Activated T-helper 17 cell treated with anti-CD3 and anti-CD28 coated beads, Interleukin-2, amount 50 U/mL, for 72 hours (primary cell): ENCODE results near the gene DGKH. TPM values are rescaled to one million over a fixed set of nuclear protein-coding genes. Genes with fewer than 3 reads are reported as not detected.

Experiments used
- ATAC-seq: fragments of 150-1000 bp; cut with Tn5 transposase; replicated peaks from 2 replicates; pipeline ENCODE4 v1.10.0; 2021; ENCODE audit warnings: mild to moderate bottlenecking, moderate library complexity
- H3K27ac Mint-ChIP-seq: one replicate; pipeline ENCODE4 v1.8.0; 2022; ENCODE audit warnings: mixed read lengths
- H3K27me3 Mint-ChIP-seq: one replicate; pipeline ENCODE4 v1.8.0; 2022; ENCODE audit warnings: mixed read lengths
- H3K36me3 Mint-ChIP-seq: one replicate; pipeline ENCODE4 v1.8.0; 2022; ENCODE audit warnings: low read depth, mild to moderate bottlenecking, mixed read lengths
- H3K4me1 Mint-ChIP-seq: one replicate; pipeline ENCODE4 v1.8.0; 2022; ENCODE audit warnings: mixed read lengths
- H3K4me3 Mint-ChIP-seq: one replicate; pipeline ENCODE4 v1.8.0; 2022; ENCODE audit warnings: mild to moderate bottlenecking, mixed read lengths
- H3K9me3 Mint-ChIP-seq: one replicate; pipeline ENCODE4 v1.8.0; 2022; ENCODE audit warnings: mixed read lengths
- total RNA-seq, 2 donors: library from RNA; stranded (reverse); gene quantifications; one replicate each; pipeline ENCODE4 v1.2.3, GENCODE V29; 2022

DGKH gene
- 10 to 100 TPM; 16.6 to 17.5 TPM for total RNA-seq

- no peaks in the 10 kb centered on the region for H3K36me3 Mint-ChIP-seq
- peak within 1 kb of the TSS; percentile 73 for H3K27ac Mint-ChIP-seq
- peak within 1 kb of the TSS; percentile 90 for H3K4me3 Mint-ChIP-seq
- no peaks in the 10 kb centered on the region for H3K9me3 Mint-ChIP-seq
- H3K27me3 Mint-ChIP-seq: no peaks in the 10 kb centered on the region
- H3K4me1 Mint-ChIP-seq: peaks cover 6% of the 10 kb centered on the region
- ATAC-seq: peak; percentile 43
Measured at GRCh38 chr13:42048342-42048683, at the start of gene DGKH. Gene DGKH (plus strand): TSS chr13:42048648. CDS start chr13:42048774, 126 bp downstream.

DNA sequence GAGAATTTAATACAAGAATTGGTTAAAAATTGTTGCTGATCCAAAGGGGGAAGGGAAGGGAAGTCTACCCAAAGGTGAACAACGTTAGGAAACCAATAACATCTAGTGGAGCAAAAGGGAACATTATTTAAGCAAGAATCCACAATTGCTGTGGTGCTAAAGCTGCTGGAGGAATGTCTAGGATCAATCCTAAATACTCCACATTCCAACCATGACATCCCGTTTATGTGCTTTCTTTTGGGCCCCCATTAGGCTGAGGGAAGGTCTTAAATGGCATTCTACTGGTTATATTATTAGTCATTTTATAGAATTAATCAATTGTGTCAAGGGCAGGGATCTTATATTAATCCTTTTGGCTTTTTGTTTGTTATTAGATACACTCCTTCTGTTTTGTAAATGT, 47.6 kb upstream of the DGKH start:
- Mint-ChIP-seq H3K4me1 (no peaks in the 10 kb centered on the region), H3K4me3 (no peak overlapping the region), H3K9me3 (no peaks in the 10 kb centered on the region), H3K36me3 (no peaks in the 10 kb centered on the region), H3K27me3 (peaks cover 5% of the 10 kb centered on the region), H3K27ac (no peak overlapping the region)
- ATAC-seq: no peak

DNA sequence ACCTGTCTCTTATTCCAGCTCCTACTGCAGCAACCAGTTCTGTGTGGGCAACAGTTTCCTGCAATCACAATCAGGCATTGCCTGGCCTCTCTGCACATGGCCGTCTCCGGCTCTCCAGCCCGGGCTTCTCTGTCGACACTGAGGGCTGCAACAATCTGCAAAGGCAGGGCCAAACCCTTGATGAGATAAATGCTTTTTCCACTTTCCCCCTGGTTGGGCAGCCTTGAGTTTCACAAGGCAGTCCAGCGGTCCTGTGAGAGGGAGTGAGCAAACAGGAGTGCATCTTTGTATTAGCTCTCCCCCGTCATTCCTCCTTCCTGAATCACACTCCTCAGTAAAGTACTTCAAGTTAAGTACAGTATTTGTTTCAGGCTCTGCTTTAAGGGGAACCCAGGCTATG, 46.9 kb upstream of the DGKH start:
- Mint-ChIP-seq H3K4me1 (no peaks in the 10 kb centered on the region), H3K27me3 (peaks cover 5% of the 10 kb centered on the region), H3K36me3 (no peaks in the 10 kb centered on the region), H3K27ac (no peak overlapping the region), H3K9me3 (no peaks in the 10 kb centered on the region), H3K4me3 (no peak overlapping the region)
- ATAC-seq: no peak

DNA sequence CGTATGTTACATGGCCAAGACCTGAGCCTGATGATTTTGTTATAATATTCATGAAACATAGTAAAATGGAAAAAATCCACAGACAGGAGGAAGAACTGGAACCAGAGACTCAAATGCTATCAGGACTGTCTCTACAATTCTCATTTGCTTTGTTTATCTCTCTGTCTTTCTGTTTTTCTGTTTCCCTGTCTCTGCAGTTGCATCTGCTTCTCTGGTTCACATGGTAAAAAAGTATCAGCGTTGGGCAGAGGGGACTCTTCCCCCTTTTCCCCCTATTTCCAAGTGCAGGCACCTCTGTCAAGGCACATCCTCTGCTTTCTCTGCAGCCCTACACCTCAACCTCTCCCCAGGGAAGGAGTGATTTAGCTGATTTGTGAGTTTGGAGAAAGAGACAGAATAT, 46.4 kb upstream of the DGKH start:
- Mint-ChIP-seq H3K4me1 (no peaks in the 10 kb centered on the region), H3K36me3 (no peaks in the 10 kb centered on the region), H3K27ac (no peak overlapping the region), H3K9me3 (no peaks in the 10 kb centered on the region), H3K4me3 (no peak overlapping the region), H3K27me3 (peaks cover 5% of the 10 kb centered on the region)
- ATAC-seq: no peak

DNA sequence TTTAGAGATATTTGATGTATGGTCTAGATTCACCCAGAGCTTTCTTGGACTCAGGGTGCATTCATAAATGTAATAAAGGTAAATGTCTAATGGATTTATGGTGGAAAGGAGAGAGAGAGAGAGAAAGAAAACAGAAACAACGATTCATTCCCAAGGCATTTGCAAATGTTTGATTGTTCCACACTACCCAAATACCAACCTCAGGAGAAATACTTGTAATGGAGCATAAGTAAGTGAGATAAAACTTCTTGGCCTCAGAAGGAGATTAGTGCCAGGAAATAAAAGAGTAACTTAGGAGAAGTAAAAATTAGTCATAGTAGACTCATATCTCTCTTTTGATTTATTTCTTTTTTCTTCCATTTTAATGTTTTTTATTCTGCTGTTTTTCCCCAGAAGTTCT, 40.6 kb upstream of the DGKH start:
- Mint-ChIP-seq H3K4me3 (no peak overlapping the region), H3K4me1 (no peaks in the 10 kb centered on the region), H3K27ac (no peak overlapping the region), H3K9me3 (no peaks in the 10 kb centered on the region), H3K36me3 (no peaks in the 10 kb centered on the region), H3K27me3 (no peaks in the 10 kb centered on the region)
- no peak for ATAC-seq

DNA sequence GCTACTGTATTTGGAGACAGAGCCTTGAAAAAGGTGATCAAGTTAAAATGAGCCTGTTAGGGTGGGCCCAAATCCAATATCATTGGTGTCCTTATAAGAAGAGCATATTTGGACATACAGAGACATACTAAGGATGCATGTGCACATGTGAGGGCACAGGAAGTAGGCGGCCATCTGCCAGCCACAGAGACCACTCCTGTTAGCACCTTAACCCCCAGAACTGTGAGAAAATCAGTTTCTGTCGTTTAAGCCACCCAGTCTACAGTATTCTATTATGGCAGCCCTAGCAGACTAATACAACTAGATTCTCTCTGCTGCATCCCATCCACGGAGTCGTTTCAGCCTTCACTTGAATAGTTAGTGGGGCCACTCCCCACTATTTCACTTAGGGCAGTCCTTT, 39.4 kb upstream of the DGKH start:
- no peak for ATAC-seq
- no peaks in the 10 kb centered on the region for H3K27me3 Mint-ChIP-seq
- H3K4me3 Mint-ChIP-seq: no peak overlapping the region
- no peak overlapping the region for H3K27ac Mint-ChIP-seq
- H3K36me3 Mint-ChIP-seq: no peaks in the 10 kb centered on the region
- no peaks in the 10 kb centered on the region for H3K4me1 Mint-ChIP-seq
- H3K9me3 Mint-ChIP-seq: no peaks in the 10 kb centered on the region

DNA sequence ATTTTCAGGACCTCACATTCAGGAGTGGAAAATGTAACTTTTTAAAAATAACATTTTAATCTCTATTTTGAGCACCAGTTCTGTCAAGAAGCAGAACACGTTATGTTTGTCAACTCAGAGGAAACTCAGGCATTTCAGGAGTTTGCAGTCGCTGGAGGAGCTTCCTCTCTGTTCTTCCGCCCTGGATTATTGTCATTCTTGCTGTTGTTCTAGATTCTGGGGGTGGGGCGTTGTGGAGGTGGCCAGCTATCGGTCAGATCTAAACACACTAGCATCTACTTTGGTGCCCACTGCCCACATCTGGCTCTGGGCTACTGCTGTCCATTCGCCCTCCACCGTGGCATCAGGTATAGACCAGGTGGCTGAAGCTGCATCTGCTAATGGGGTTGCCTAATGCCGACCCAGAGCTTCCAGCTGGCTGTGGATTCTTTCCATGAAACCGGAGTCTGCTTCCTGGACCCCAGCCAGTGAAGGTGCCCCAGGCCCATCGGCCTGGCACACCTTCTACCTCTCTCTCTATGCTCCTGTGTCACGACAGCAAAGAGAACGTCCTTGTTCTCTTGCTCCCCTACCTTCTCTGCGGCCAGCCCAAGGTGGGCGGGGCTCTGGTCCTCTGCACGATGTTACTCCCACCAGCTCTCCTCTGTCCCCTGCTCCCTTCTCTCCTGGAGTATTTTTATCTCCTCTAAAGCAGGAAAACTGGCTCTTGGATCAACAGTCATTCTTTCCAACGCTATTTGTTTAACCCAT, 36.7 kb upstream of the DGKH start:
- Mint-ChIP-seq H3K27me3 (peaks cover 11% of the 10 kb centered on the region), H3K27ac (no peak overlapping the region), H3K4me3 (no peak overlapping the region), H3K9me3 (no peaks in the 10 kb centered on the region), H3K36me3 (no peaks in the 10 kb centered on the region), H3K4me1 (no peaks in the 10 kb centered on the region)
- ATAC-seq: no peak

DNA sequence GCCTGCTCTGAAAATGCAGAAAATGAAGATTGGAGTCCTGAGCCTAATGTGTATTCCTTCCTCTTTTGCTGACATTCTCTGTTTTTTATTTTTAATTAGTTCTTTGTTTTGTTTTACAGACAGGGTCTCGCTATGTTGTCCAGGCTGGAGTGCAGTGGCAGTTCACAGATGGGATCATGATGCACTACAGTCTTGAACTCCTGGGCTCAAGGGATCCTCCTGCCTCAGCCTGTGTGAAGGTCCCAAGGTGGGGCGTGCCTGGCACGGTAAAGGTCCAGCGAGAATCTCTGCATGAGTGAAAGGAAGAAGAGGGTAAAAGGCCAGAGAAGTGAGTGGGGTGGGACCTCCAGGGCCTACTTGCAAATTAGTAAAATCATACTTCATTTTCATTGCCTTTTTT, 34.3 kb upstream of the DGKH start:
- no peaks in the 10 kb centered on the region for H3K9me3 Mint-ChIP-seq
- H3K36me3 Mint-ChIP-seq: no peaks in the 10 kb centered on the region
- H3K4me3 Mint-ChIP-seq: no peak overlapping the region
- no peak for ATAC-seq
- no peak overlapping the region for H3K27ac Mint-ChIP-seq
- peaks cover 21% of the 10 kb centered on the region for H3K27me3 Mint-ChIP-seq
- H3K4me1 Mint-ChIP-seq: no peaks in the 10 kb centered on the region

DNA sequence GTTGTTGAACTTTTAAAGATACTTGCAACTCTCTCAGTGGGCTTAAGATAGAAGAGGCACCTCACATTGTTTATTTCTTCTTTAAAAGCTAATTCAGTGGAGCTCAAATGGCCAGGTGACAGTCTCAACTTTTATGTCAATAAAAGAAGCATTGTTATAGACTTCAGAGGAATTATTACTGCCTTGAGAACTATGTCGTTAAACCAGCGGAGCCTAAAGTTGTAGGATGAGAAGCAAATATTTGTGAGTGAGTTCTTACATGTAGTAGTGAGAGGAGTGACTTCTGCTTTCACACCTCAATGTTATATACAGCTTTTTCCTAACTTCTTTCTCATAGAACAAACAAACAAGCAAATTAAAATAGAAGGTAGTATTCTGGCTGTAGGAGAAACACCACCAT, 31.2 kb upstream of the DGKH start:
- Mint-ChIP-seq H3K27me3 (peaks cover 21% of the 10 kb centered on the region), H3K4me3 (no peak overlapping the region)

GRCh38 chr13:42021851-42022250, 26.6 kb upstream of the DGKH start:
- Mint-ChIP-seq H3K4me3 (no peak overlapping the region), H3K9me3 (no peaks in the 10 kb centered on the region), H3K27me3 (peaks cover 12% of the 10 kb centered on the region), H3K27ac (no peak overlapping the region), H3K36me3 (no peaks in the 10 kb centered on the region), H3K4me1 (no peaks in the 10 kb centered on the region)
- no peak for ATAC-seq

More for the DNA sequence above, 31.2 kb upstream of the DGKH start:
- ATAC-seq: no peak
- H3K4me1 Mint-ChIP-seq: no peaks in the 10 kb centered on the region
- H3K27ac Mint-ChIP-seq: no peak overlapping the region
- H3K9me3 Mint-ChIP-seq: no peaks in the 10 kb centered on the region
- H3K36me3 Mint-ChIP-seq: no peaks in the 10 kb centered on the region

DNA sequence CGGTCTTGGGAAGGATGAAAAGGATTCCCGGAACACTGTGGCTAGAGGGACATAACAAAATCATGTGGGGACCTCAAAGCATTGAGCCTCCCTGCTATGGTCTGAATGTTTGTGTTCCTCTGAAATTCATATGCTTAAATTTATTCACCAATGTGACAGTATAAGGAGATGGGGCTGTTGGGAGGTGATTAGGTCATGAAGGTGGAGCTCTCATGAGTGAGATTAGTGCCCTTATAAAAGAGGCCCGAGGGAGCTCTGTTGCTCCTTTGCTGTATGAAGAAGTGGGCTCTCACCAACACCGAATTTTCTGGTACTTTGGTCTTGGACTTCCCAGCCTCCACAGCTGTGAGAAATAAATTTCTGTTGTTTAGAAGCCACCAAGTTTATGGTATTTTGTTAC, 26.1 kb upstream of the DGKH start:
- Mint-ChIP-seq H3K27me3 (peaks cover 11% of the 10 kb centered on the region), H3K4me1 (no peaks in the 10 kb centered on the region), H3K9me3 (no peaks in the 10 kb centered on the region), H3K4me3 (no peak overlapping the region), H3K27ac (no peak overlapping the region), H3K36me3 (no peaks in the 10 kb centered on the region)
- ATAC-seq: no peak

- H3K27ac Mint-ChIP-seq: no peak overlapping the region
- H3K36me3 Mint-ChIP-seq: no peaks in the 10 kb centered on the region
- ATAC-seq: no peak
- H3K9me3 Mint-ChIP-seq: no peaks in the 10 kb centered on the region
- H3K4me3 Mint-ChIP-seq: no peak overlapping the region
- H3K27me3 Mint-ChIP-seq: peaks cover 8% of the 10 kb centered on the region
- H3K4me1 Mint-ChIP-seq: no peaks in the 10 kb centered on the region
Measured at GRCh38 chr13:42022796-42023493, 25.5 kb upstream of the DGKH start.

- Mint-ChIP-seq H3K27me3 (peaks cover 16% of the 10 kb centered on the region), H3K27ac (no peak overlapping the region), H3K9me3 (no peaks in the 10 kb centered on the region), H3K4me1 (no peaks in the 10 kb centered on the region), H3K36me3 (no peaks in the 10 kb centered on the region), H3K4me3 (no peak overlapping the region)
- no peak for ATAC-seq
Measured at GRCh38 chr13:42027286-42027685, 21.2 kb upstream of the DGKH start.

- no peak overlapping the region for H3K27ac Mint-ChIP-seq
- ATAC-seq: no peak
- peaks cover 16% of the 10 kb centered on the region for H3K27me3 Mint-ChIP-seq
- H3K4me3 Mint-ChIP-seq: no peak overlapping the region
- H3K36me3 Mint-ChIP-seq: no peaks in the 10 kb centered on the region
- H3K9me3 Mint-ChIP-seq: no peaks in the 10 kb centered on the region
- no peaks in the 10 kb centered on the region for H3K4me1 Mint-ChIP-seq
Measured at GRCh38 chr13:42028113-42028799, 20.2 kb upstream of the DGKH start.

GRCh38 chr13:42035905-42036521, 12.4 kb upstream of the DGKH start:
- no peak for ATAC-seq
- no peaks in the 10 kb centered on the region for H3K36me3 Mint-ChIP-seq
- no peak overlapping the region for H3K4me3 Mint-ChIP-seq
- H3K4me1 Mint-ChIP-seq: peaks cover 7% of the 10 kb centered on the region
- no peaks in the 10 kb centered on the region for H3K27me3 Mint-ChIP-seq
- H3K27ac Mint-ChIP-seq: no peak overlapping the region
- no peaks in the 10 kb centered on the region for H3K9me3 Mint-ChIP-seq
